ENCODE measurements around the gene ATP11A.

- TF ChIP-seq POLR2AphosphoS5 (IDR thresholded peaks at IDR 0.05), result no peak
- TF ChIP-seq CTCF (IDR thresholded peaks at IDR 0.05), result no peak
- TF ChIP-seq POLR2A (IDR thresholded peaks at IDR 0.05), result no peak
Measured at GRCh38 chr13:112687836-112688559, 1.8 kb upstream of the ATP11A start.
